NCI-H1694 (cell line): ENCODE measurements around the gene CTNNA3.

Experiments
- DNase-seq: peaks from one replicate; lab custom pipeline; 2025; lab: John Stamatoyannopoulos, UW

Gene CTNNA3

GRCh38 chr10:67327626-67328535 is 368.1 kb downstream of the CTNNA3 start:
- DNase-seq, result no peak

DNA sequence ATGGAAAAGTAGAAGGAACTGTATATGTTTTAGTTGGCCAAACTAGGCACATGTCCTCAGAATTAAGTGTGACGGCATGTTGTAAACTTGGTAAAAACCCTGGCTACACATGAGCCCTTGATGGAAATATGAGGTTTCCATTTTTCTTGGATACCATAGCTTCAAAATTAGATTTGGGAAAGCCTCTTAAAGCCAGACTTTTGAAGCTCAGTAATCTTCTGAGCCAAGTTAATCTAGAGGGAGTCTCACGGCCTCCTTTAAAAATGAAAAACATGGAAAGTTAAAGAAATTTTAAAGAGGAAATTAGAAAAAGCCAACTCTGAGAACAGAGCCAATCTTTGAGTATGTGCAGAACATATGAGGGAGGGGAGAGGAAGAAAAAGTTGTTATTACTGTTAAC is 376.0 kb downstream of the CTNNA3 start:
- no peak for DNase-seq

- no peak for DNase-seq
Observed at GRCh38 chr10:67308912-67309311, 387.1 kb downstream of the CTNNA3 start.

DNA sequence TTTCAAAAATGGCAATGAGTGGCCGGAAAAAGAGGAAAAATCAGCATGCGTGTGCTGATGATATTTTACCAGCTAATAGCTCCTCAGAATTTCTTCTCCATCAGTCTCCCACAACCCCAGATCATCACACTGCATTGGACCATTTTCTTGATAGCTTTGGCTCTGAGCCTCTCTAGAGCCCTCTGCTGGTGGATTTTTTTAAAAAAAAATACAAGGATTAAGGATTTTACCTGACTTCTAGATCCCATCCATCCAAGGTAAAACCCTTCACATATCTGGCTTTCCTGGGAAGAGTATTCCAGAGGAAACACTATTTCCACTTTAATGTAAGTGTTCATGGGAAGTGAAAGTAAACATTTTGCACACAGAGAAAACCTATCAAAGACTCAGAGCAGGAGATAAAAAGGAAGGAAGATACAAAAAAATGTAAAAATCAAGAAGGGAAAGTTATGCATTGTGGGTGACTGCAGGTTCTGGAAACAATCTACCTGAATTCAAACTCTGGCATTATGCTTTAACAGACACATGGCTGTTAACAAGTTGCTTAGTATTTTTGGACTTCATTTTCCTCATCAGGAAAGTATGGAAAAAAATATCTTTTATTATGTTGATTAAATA is 389.3 kb downstream of the CTNNA3 start:
- DNase-seq, result no peak

GRCh38 chr10:67302701-67303100 is 393.3 kb downstream of the CTNNA3 start:
- no peak for DNase-seq

GRCh38 chr10:67299761-67300160 is 396.2 kb downstream of the CTNNA3 start:
- no peak for DNase-seq

- DNase-seq, result no peak
Observed at GRCh38 chr10:67297637-67298181, 398.3 kb downstream of the CTNNA3 start.

DNA sequence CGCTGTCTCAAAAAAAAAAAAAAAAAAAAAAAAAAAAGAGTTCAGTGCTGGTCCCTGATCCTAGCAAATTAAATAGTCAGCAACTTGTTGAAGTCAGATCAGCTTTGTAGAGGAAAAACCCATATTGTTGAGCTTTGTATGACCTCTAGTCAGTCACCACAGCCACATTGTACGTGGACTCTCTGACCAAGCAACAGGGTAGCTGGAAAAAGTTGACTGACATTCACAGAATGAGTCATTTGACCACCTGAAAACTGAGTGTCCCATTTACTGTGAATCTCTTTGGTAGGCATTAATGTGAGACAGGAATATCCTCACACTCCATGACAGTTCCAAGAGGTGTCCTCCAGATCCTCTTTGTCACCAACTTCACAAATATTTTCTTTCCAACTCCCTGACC is 399.1 kb downstream of the CTNNA3 start:
- no peak for DNase-seq

GRCh38 chr10:67288688-67289410 is 407.1 kb downstream of the CTNNA3 start:
- DNase-seq, result no peak

- no peak for DNase-seq
Observed at GRCh38 chr10:67284589-67284988, 411.4 kb downstream of the CTNNA3 start.

DNA sequence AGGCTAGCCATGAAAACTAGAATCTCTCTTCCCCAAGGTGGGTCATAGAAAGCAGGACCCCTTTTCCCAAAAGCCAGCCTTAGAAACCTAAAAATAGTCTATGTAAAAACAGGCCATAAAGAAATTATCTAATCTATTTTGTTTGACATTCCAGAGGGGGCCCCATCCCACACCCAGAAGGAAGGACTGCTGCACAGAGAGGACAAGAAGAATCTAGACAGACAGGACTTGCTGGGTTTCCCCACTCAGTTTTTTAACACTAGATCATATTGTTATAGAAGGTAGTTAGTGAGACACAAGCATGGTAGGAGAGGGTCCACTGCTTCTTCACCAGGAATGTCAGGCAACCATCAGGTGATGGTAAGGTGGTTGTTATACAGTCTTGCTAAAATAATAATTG is 413.1 kb downstream of the CTNNA3 start:
- DNase-seq, result no peak

GRCh38 chr10:67280405-67280804 is 415.6 kb downstream of the CTNNA3 start:
- no peak for DNase-seq

- DNase-seq, result no peak
Observed at GRCh38 chr10:67277402-67277801, 418.6 kb downstream of the CTNNA3 start.

DNA sequence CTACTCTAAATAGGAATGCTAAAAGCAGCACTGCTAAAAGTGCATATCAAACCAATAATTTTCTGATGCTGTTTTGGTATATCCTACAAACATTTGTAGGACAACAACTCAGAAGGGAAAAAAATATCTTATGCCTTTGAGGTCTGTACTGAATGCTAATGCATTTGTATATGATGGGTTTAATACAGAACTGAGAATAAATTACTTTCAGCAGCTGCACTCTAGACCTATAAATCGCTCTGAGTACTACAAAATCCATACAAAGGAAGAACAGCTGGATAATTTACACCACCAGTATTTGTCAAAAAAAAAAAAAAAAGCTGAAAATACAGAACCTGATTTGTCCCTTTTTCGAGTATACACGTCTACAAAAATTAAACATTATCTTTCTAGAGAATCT is 426.2 kb downstream of the CTNNA3 start:
- DNase-seq, result no peak

DNA sequence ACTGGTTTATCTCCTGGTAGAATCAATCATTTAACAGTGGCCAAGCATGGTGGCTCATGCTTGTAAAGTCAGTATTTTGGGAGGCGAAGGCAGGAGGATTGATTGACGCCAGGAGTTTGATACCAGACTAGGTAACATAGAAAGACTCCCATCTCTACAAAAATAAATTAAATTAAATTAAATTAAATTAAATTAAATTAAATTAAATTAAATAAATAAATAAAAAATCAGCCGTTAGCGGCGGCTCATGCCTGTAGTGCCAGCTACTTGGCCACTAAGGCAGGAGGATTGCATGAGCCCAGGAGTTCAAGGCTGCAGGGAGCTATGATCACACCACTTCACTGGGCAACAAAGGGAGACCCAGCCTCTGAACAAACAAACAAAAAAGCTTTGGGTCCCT is 427.8 kb downstream of the CTNNA3 start:
- DNase-seq, result no peak

GRCh38 chr10:67262675-67263074 is 433.3 kb downstream of the CTNNA3 start:
- no peak for DNase-seq

DNA sequence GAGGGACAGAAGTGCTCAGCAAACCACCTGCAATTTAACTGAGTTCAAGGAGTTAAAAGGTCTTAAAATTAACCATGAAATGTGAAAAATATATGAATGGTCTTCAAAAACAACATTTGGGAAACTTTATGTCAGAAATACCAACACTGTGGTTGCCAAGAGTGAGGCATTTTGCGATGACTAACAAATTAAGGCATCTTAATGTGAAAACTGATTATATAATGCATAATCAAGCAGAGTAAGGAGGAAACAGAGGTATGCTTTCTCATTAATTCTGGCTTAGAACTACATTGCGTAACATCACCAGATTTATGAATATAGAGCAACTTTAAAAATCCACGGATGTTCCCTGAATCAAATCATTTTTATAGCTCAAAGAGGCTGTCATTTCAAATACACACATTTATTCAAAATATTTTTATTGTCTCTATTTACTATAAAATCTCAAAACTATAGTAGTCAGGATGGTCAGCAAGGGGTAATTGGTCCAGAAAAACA is 434.6 kb downstream of the CTNNA3 start:
- DNase-seq, result no peak

- no peak for DNase-seq
Observed at GRCh38 chr10:67259319-67259929, 436.6 kb downstream of the CTNNA3 start.

DNA sequence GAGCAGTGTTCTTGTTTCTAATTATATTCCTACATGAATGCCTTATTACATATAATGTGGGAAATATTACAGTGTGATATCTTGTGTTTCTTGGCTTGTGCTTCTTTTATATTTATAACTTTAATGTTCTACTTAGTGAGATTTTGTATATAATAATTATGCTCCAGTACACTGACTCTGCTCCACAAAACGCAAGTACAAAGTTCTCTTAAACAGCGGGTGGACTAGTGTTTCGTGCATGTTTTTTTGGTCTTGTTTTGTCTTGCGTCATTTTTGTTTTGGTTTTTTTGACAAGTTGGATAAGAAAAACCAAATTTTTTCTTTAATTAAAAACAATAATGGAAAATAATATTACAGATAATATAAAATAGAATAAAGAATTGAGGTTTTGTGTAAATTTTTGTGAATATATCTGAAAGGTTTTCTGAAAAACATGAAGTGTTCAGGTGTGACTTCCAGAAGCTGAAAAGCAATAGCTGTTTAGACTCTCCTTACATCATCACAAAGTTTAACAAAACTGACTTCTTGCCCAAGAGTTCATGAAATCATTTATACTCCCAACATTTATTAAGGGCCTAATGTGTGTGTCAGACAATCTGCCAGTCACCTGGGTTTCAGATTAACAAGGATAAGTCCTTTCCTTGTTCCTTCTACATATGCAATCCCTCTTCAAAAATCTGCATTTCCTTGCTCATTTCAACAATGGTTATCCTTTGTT is 438.4 kb downstream of the CTNNA3 start:
- no peak for DNase-seq

- no peak for DNase-seq
Observed at GRCh38 chr10:67257018-67257417, 439.0 kb downstream of the CTNNA3 start.

DNA sequence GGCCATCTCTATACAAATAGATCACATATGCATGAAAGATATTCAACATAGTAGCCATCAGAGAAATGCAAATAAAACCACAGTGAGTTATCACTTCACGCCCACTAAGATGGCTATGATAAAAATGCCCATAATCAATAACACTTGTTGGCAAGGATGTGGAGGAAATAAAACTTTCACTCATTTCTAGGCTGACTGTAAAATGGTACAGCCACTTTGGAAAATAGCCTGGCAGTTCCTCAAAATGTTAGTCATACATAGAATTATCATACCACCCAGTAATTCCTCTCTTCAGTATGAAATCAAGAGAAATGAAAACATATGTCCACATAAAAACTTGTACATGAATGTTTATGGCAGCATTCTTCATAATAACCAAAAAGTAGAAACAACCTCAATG is 445.3 kb downstream of the CTNNA3 start:
- DNase-seq, result no peak
